ENCODE data around the gene DBN1.
"Not testable (repeated sequence)": the region's sequence is repeated elsewhere in the genome, so short reads cannot be mapped to it uniquely, and the experiment has no call there.

Gene DBN1

DNA sequence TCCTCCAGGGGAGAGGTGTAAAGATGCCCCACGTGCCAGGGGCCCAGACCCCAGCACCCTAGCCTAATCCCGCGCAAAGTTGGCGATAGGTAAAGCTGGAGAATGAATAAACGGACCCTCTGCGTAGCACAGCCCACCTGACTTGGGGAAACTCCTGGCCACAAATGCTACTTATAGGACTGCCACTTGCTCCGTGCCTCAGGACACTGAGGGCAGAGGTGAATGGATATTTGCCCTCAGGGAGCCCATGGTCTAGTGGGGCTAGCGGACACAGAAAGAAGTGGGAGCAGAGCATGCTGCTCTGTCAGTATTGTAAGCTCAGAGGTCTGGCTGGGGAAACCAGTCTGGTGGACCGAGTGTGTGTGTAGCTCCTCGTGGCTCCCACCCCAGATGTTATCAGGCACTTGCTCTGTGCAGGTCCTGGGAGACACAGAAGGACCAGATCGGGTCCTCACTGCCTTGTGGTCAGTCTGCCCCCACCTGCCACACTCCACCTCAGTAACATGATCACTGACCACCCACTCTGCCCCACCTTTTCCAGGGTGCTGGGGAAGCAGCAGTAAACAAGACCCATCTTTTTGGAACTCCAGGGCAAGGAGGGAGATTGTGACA, 46.1 kb downstream of the DBN1 start:
- no peak for DNase-seq

DNA sequence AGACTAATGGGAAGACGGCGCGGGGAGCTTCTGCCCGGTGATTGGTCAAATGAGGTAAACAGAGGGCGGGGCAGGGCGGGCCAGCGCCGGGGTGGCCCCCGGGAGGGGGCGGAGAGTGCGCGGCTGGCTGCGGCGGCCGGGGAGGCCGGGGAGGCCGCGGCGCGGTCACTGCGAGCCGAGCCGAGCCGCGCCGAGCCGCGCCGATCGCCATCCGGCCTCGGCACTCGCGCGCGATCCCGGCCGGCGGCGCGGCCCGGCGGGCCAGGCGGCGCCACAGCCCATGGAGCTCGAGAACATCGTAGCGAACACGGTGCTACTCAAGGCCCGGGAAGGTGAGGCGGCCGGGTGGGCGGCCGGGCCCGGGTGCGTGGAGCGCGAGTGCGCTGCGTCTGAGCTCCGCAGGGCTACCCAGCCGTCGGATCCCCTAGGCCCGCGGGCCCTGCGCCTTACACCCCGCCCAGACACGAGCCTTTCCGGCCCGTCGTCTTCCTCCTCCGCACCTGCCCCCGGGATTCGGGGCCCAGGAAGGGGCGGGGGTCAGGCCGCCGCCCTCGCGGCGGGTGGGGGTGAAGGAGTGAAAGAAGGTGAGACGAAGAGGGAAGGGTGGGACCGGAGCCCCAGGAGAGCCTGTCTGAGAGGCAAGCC, 46.7 kb downstream of the DBN1 start, which contains the start of gene GRK6:
GRK6 (plus strand) TSS at position 111 of the 645 bp plus-strand sequence; CDS start at position 281, 170 bp downstream.
- DNase-seq: no peak

DNA sequence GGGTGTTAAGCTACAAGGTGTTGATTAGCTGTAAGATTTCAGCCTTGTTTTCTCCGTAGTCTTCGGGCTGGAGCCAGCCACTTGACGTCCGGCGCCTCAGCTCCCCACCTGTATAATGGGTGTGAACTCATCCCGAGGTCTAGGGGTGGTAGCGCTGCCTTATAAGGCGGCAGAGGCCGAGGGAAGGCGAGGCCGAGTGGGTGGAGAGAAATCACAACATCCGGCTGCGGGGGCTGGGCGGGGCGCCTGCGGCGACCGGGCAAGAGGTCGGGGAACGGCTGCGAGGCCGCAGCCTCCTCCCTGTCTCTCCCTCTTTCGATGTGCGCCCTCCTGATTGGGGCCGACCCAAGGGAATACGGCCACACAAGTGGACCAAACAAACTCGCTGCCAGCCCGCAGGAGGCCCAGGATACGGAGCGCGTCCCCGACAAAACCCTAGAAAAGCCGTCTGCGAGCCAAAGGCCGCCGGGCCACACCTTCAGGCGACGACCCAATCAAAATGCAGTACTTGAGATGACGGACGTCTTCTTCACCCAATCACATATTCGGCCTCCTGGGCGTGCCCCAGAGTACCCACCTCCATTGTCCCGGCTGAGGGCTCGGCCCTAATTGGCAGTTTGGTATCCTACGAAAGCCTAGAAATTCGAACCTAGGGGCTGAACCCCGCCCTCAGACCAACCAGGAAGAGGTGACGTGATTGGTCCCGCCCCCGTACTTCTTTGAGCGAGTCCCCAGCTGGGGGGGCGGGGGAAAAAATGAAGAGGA, 47.5 kb downstream of the DBN1 start:
- peak; percentile 100 for DNase-seq

GRCh38 chr5:177425196-177425800, 48.1 kb downstream of the DBN1 start:
- no peak for DNase-seq

DNA sequence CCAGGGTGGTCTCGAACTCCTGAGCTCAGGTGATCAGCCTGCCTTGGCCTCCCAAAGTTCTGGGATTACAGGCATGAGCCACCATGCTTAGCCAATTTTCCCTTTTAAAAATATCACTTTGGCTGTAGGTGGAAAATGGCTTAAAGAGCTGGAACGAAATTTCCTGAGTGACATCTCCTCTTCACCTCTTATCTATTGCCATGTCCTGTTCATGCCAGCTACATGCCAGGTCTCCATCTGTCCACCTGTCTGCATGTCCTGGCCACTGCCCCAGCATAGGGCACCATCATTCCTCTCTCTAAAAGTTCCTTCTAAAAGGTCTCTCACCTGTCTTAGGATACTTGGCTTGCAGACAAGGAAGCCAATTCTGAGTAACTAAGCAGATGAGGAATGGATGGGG, 49.8 kb downstream of the DBN1 start:
- no peak for DNase-seq

DNA sequence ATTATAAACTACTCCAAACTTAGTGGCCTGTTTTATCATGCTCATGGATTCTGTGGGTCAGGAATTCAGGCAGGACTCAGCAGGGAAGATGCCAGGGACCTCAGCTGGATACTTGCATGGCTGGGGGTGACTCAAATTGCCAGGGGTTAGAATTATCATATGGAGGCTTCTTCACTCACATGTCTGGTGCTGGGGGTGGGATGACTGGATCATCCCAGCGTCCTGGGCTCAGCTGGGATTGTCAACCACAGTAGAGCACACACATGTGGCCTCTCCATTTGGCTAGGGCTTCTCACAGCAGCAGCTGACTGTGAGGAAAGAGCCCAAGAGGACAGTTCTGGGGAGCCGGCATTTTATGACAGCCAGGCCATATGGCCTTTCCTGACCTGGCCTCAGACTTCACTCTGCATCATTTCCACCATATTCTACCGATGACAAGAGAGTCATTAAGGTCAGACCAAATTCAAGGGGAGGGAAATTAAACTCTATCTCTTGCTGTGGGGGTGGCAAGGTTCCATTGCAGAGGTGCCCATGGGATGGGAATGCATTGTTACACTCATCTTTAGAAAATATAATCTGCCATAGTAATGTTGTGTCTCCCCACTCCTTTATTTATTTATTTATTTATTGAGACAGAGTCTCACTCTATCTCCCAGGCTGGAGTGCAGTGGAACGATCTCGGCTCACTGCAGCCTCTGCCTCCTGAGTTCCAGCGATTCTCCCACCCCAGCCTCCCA, 52.2 kb downstream of the DBN1 start:
- DNase-seq: no peak

GRCh38 chr5:177420472-177420871, 53.0 kb downstream of the DBN1 start:
- not testable (repeated sequence) for DNase-seq

DNA sequence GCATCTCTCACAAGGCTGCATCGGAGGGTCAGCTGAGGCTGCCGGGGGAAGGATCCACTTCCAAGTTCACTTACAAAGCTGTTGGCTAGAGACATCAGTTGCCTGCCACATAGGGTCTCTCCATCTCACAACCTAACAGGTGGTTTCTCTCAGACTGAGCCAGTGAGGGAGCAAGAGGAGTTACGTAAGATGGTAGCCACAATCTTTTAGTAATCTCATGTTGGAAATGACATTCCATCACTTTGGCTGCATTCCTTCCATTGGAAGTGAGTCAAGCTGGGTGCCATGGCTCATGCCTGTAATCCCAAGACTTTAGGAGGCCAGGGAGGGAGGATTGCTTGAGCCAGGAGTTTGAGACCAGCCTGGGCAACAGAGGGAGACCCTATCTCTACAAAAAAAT, 54.4 kb downstream of the DBN1 start:
- no peak for DNase-seq

DNA sequence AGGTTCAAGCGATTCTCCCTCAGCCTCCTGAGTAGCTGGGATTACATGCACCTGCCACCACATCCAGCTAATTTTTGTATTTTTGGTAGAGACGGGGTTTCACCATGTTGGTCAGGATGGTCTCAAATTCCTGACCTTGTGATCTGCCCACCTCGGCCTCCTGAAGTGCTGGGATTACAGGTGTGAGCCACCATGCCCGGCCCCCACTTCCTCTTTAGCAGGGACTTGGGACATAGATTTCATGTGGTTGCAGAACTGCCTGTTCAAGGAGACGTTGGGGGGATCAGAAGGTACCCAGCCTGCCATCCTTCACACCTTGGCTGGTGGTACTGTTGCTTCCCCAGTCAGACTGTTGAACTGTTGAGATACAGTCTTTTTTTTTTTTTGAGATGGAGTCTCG, 56.4 kb downstream of the DBN1 start:
- DNase-seq: not testable (repeated sequence)

- DNase-seq: no peak
Observed at GRCh38 chr5:177414481-177414880, 59.0 kb downstream of the DBN1 start.

- no peak for DNase-seq
Observed at GRCh38 chr5:177412603-177413233, 60.7 kb downstream of the DBN1 start.

DNA sequence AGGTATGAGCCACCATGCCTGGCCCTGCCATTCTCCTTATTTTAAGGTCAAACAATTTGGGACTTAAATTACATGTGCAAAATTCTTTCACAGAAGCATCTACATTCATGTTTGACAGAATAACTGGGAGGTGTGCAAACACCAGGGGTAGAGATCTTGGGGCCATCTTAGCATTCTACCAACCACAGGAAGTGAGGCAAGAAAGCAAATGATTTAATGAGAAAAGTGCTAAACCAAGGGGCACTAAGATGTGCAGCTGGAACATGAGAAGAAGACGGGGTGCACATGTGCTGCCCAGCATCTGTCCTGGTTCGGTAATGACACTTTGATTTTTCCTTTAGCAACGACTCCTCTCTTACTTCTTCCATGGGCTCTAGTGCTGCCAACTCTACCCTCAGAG, 62.9 kb downstream of the DBN1 start:
- no peak for DNase-seq

DNA sequence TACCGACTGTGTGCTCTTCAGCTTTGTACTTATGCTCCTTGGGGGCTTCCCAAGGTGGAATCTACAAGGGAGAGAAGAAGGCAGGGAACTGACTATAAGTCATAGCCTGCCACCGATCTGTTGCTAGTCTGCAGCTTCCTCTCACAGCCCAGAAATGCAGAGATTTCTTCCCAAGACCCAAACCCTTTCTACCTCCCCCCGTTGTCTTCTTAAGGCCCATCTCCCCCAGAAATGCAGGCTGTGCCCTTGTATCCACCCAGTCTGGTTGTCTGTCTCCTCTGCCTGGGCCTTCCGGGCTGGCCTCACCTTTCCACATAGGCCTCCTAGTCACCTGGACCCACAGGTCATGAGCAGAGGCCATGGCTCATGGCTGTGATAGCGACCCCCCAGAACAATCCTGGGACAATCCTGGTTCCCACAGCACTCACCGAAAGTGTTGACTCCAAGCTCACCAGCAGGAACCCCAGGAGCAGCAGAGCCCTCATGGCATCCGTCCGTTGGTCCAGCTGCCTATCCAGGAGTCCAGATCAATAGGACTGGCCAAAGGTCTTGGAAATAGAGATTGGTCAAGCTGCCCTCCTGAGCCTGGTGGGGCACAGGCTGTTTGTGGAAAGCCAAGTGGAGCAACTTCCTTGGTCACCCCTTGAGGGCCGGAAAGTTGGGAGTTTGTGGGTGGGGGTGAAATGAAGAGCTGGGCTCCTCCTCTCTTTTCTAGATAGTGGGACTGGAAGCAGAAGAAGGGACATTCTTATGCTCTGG, 64.2 kb downstream of the DBN1 start, which contains the start of gene F12:
F12 (minus strand) TSS at position 522 of the 759 bp plus-strand sequence; CDS start at position 485, 37 bp downstream.
- DNase-seq: no peak
